Measurements from ENCODE around the gene PRSS48.

PRSS48 gene

GRCh38 chr4:151314479-151314878, 37.5 kb downstream of the PRSS48 start:
- H3K4me1 ChIP-seq (ENCODE audit: control insufficient read depth in 1 of 2, insufficient read depth in 1 of 2, low read depth in 1 of 2, low read length in 1 of 2): no peaks in the 10 kb centered on the region
- no peak overlapping the region for H3K4me3 ChIP-seq (ENCODE audit: low read depth in 1 of 2, low read length in 1 of 2)
- no peak overlapping the region for H3K27ac ChIP-seq
- no peaks in the 10 kb centered on the region for H3K36me3 ChIP-seq
- H3K27me3 ChIP-seq: no peaks in the 10 kb centered on the region
- TF ChIP-seq CTCF (IDR thresholded peaks at IDR 0.05): no peak
- no peaks in the 10 kb centered on the region for H3K9me3 ChIP-seq

DNA sequence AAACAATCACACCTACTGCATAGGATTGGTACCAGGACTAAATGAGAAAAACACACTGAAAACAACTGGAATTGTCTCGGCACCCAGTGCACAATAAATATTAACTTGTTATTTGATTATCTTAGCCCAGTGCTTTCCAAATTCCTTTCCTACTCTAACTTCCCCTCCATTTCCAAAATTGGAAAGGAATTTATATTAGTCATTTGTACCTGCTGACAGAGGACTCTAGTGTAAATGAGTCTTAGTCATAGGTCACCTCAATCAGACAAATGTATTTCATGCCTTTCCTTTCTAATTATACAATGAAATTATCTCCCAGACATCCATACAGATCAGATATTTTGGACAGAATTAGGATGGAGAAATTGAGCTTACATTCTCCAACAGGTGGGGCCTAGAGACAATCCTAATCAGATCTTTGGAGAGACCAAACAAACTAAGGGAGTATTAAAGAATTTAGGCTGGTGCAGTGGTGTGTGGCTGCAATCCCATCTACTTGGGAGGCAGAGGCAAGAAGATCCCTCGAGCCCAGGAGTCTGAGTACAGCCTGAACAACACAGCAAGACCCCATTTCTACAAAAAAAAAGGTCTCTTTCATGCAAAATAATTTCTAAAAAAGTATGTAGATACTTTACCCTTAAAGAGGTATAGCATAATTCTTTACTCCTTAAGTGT, 38.4 kb downstream of the PRSS48 start:
- Histone ChIP-seq H3K36me3 (no peaks in the 10 kb centered on the region), H3K27me3 (no peaks in the 10 kb centered on the region), H3K27ac (no peak overlapping the region), H3K9me3 (no peaks in the 10 kb centered on the region), H3K4me3 (ENCODE audit: low read depth in 1 of 2, low read length in 1 of 2) (no peak overlapping the region), H3K4me1 (ENCODE audit: control insufficient read depth in 1 of 2, insufficient read depth in 1 of 2, low read depth in 1 of 2, low read length in 1 of 2) (no peaks in the 10 kb centered on the region)
- TF ChIP-seq CTCF (IDR thresholded peaks at IDR 0.05): no peak

- H3K9me3 ChIP-seq: no peaks in the 10 kb centered on the region
- no peak overlapping the region for H3K4me3 ChIP-seq (ENCODE audit: low read depth in 1 of 2, low read length in 1 of 2)
- TF ChIP-seq CTCF (IDR thresholded peaks at IDR 0.05): no peak
- H3K4me1 ChIP-seq (ENCODE audit: control insufficient read depth in 1 of 2, insufficient read depth in 1 of 2, low read depth in 1 of 2, low read length in 1 of 2): no peaks in the 10 kb centered on the region
- peaks cover 10% of the 10 kb centered on the region for H3K27me3 ChIP-seq
- no peak overlapping the region for H3K27ac ChIP-seq
- H3K36me3 ChIP-seq: no peaks in the 10 kb centered on the region
Observed at GRCh38 chr4:151316645-151317044, 39.7 kb downstream of the PRSS48 start.

DNA sequence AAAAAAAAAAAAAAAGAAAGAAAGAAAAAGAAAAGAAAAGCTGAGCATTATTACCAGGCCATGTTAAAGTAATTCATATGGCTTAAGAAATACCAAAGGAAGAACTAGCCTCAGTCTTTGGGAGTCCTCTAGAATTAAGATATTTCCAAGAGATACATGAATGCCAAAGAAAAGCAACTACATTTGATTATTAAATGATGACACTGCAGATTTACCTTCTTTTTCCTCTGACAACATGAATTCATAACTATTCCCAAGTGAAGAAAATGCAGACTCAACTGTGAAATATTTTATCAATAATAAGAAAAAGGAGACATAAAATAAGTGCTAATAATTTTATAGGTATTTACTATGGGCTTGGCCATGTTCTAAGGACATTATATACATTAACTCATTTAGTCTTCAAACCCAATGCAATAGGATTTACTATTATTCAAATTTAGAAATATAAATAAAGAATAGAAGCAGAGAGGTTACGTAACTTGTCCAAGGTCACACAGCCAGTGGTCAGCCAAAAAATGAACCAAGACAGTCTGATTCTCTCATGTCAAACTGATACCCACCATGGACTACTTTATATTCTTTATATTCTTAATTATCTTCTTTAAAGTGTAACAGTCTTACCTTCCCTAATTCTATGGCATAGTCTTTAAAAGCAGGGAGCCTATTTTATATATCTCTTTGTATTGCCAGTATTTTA, 41.5 kb downstream of the PRSS48 start:
- H3K36me3 ChIP-seq: no peaks in the 10 kb centered on the region
- no peak for TF ChIP-seq CTCF (IDR thresholded peaks at IDR 0.05)
- H3K4me3 ChIP-seq (ENCODE audit: low read depth in 1 of 2, low read length in 1 of 2): no peak overlapping the region
- no peaks in the 10 kb centered on the region for H3K4me1 ChIP-seq (ENCODE audit: control insufficient read depth in 1 of 2, insufficient read depth in 1 of 2, low read depth in 1 of 2, low read length in 1 of 2)
- no peaks in the 10 kb centered on the region for H3K9me3 ChIP-seq
- no peak overlapping the region for H3K27ac ChIP-seq
- peaks cover 29% of the 10 kb centered on the region for H3K27me3 ChIP-seq

DNA sequence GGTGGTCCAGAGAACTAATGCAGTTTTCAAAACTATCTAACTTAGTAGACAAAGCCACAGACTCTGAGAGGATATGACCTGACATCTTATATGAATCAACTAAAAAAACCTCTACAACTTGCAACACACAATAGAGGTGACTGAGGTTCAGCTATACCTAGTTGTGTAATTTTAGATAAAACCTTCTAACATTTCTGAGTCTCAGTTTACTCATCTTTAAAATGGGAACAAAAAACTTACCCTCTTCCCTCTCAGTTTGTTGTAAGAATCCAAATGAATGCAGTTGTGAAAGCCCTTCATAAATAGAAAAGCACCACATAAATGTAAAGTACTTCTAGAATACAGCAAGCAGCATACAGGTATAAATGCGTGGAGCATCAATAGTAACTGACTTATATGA, 42.5 kb downstream of the PRSS48 start:
- no peak for TF ChIP-seq CTCF (IDR thresholded peaks at IDR 0.05)
- H3K9me3 ChIP-seq: no peaks in the 10 kb centered on the region

More for the DNA sequence above, 42.5 kb downstream of the PRSS48 start:
- Histone ChIP-seq H3K27me3 (peaks cover 39% of the 10 kb centered on the region), H3K36me3 (no peaks in the 10 kb centered on the region), H3K4me3 (ENCODE audit: low read depth in 1 of 2, low read length in 1 of 2) (no peak overlapping the region), H3K4me1 (ENCODE audit: control insufficient read depth in 1 of 2, insufficient read depth in 1 of 2, low read depth in 1 of 2, low read length in 1 of 2) (peaks cover 0 to under 1% of the 10 kb centered on the region in 2 experiments), H3K27ac (no peak overlapping the region)

Data from neutrophil (primary cell).